ENCODE data around the gene UNC13A. TPM values are rescaled to one million over a fixed set of nuclear protein-coding genes. Genes with fewer than 3 reads are reported as not detected.

The UNC13A gene
- total and polyA plus RNA-seq, 2 of the 13 experiments (the other 11 are each of a cell fraction or from before 2014, with no cell fraction given): 0.11 to 0.45 TPM

DNA sequence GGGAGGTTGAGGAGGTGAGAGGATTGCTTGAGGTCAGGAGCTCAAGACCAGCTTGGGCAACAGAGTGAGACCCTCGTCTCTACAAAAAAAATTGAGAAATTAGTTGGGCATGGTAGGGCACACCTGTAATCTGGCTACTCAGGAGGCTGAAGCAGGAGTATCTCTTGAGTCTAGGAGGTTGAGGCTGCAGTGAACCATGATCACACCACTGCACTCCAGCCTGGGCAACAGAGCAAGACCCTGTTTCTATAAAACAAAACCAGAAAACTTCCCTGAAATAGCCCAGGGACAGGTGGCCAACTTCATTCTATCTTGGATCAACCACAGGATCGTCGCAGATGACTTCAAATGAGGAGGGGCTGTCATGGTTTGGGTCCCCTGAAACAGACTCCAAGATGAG is 104.0 kb downstream of the UNC13A start:
- WGBS (ENCODE audit: low lambda C conversion rate): 70% methylated on average over 3 of the region's 3 CpGs
- in situ Hi-C loops (cut with HindIII; ENCODE audit: extremely low pct_ligation_motif_present, low pct_unique_long_range_greater_than_20kb): no loop called here
- Histone ChIP-seq H3K4me1 (ENCODE audit: insufficient read depth, low read length) (no peaks in the 10 kb centered on the region), H4K20me1 (ENCODE audit: insufficient read depth, low read length) (0 out of 2 replicates have a peak, but pooled peaks cover 2% of the 10 kb centered on the region), H2AFZ (ENCODE audit: low read length) (no peak overlapping the region), H3K79me2 (ENCODE audit: insufficient read depth, low read length) (no peaks in the 10 kb centered on the region), H3K27me3 (ENCODE audit: control insufficient read depth in 1 of 2, insufficient read depth in 2 of 2, low read length in 2 of 2) (no peaks in the 10 kb centered on the region), H3K4me3 (replicated peaks in 1 of 3; ENCODE audit: insufficient read depth in 1 of 3, low read depth in 2 of 3, low read length in 3 of 3) (no peak overlapping the region), H3K9ac (ENCODE audit: insufficient read depth, low read depth, low read length) (no peak overlapping the region), H3K4me2 (ENCODE audit: low read depth, low read length) (no peak overlapping the region), H3K9me3 (ENCODE audit: low read length) (no peaks in the 10 kb centered on the region), H3K27ac (ENCODE audit: extremely low read length, insufficient read depth, low read length) (no peak overlapping the region), H3K36me3 (replicated peaks in 1 of 2; ENCODE audit: control insufficient read depth in 1 of 2, insufficient read depth in 2 of 2, low read length in 2 of 2) (peaks cover 8 to 29% of the 10 kb centered on the region in 2 experiments)
- no peak for DNase-seq (ENCODE audit: low spot score)
- ChIA-PET CTCF (ENCODE audit: low intra/inter-chr PET ratio, low total read pairs) (no interaction called here), POLR2A (no interaction called here)
- FAIRE-seq: no peak
- TF ChIP-seq ZNF317 (CRISPR knock-in tag; IDR thresholded peaks at IDR 0.05): no peak
- TF ChIP-seq TFE3 (CRISPR knock-in tag; IDR thresholded peaks at IDR 0.05): no peak
- TF ChIP-seq STAT6 (CRISPR knock-in tag; IDR thresholded peaks at IDR 0.05; ENCODE audit: borderline replicate concordance): no peak
- TF ChIP-seq ZNF121 (CRISPR knock-in tag; IDR thresholded peaks at IDR 0.05): no peak
- no peak for TF ChIP-seq SRSF4 (IDR thresholded peaks at IDR 0.05; ENCODE audit: low read depth, low read length, poor library complexity, severe bottlenecking)
- TF ChIP-seq ZBTB20 (CRISPR knock-in tag; IDR thresholded peaks at IDR 0.05; ENCODE audit: borderline replicate concordance, low read depth): no peak
- no peak for TF ChIP-seq TOPORS (CRISPR knock-in tag; IDR thresholded peaks at IDR 0.05)
- BruUV-seq (replicated peaks): no TSS peak
- no peak for ATAC-seq
- intact Hi-C loops (cut with micrococcal nuclease; ENCODE audit: unreplicated experiment): no loop called here

All from HepG2 (cell line).